K562 (cell line): ENCODE results near the gene TMEM107. TPM values are rescaled to one million over a fixed set of nuclear protein-coding genes. Genes with fewer than 3 reads are reported as not detected.

Experiments used
- ARID2 ChIP-seq: fragments of 450-650 bp; IDR thresholded peaks from 2 replicates; pipeline ENCODE4 v1.6.1; 2017; ENCODE audit warnings: antibody characterized with exemption, mild to moderate bottlenecking
- CCNT2 ChIP-seq: IDR thresholded peaks from 2 replicates; pipeline ENCODE4 v1.6.1; 2011; ENCODE audit warnings: borderline replicate concordance, low read depth, mild to moderate bottlenecking, moderate library complexity, mixed read lengths, low read length; ENCODE audit not compliant: insufficient read length; ENCODE audit errors: extremely low read depth
- CHD1 ChIP-seq: fragments of 200-600 bp; sonication (generic); IDR thresholded peaks from one replicate; pipeline ENCODE4 v1.6.1; 2012; ENCODE audit warnings: mild to moderate bottlenecking, moderate library complexity, low read length, inconsistent platforms
- CTBP1 ChIP-seq: fragments of 450-650 bp; IDR thresholded peaks from 2 replicates; pipeline ENCODE4 v1.6.1; 2016; ENCODE audit warnings: borderline replicate concordance
- PHB ChIP-seq: fragments of 250-450 bp; sonication (Bioruptor Pico); IDR thresholded peaks from 2 replicates; pipeline ENCODE4 v1.5.0; 2021
- PML ChIP-seq: IDR thresholded peaks from 2 replicates; pipeline ENCODE4 v1.6.1; 2012; ENCODE audit warnings: low read length, inconsistent platforms
- SIN3A ChIP-seq, 2 experiments: fragments of 150-350 bp in 1 of 2; IDR thresholded peaks; 2 replicates each; pipeline ENCODE4 v1.6.1; 2011 to 2016; ENCODE audit warnings: borderline replicate concordance in 2 of 2, low read depth in 2 of 2, low read length in 2 of 2, mild to moderate bottlenecking in 2 of 2, moderate library complexity in 2 of 2; ENCODE audit not compliant: control insufficient read depth in 1 of 2
- SRF ChIP-seq, 2 experiments: fragments of 250-450, 450-650 bp in 1 of 2; sonication (Bioruptor Pico) in 1 of 2; sonication (generic) in 1 of 2; formaldehyde crosslinking; IDR thresholded peaks; 2 replicates each; pipeline versions ENCODE4 v1.5.0 to v1.5.1; 2020 to 2022; ENCODE audit warnings: mild to moderate bottlenecking in 1 of 2, missing genetic modification reagents in 1 of 2
- ZNF3 ChIP-seq: fragments of 250-450 bp; sonication (Bioruptor Pico); IDR thresholded peaks from 2 replicates; pipeline ENCODE4 v1.5.0; 2021; ENCODE audit warnings: mild to moderate bottlenecking, moderate library complexity
- ZNF561 ChIP-seq: fragments of 450-650 bp; formaldehyde crosslinking; conservative IDR thresholded peaks from 2 replicates; pipeline ENCODE4 v1.4.0; 2020; ENCODE audit warnings: mild to moderate bottlenecking, moderate library complexity
- ZNF76 ChIP-seq: fragments of 250-450 bp; sonication (Bioruptor Pico); IDR thresholded peaks from 2 replicates; pipeline ENCODE4 v1.4.0; 2020; ENCODE audit warnings: mild to moderate bottlenecking, moderate library complexity, borderline replicate concordance
- polyA plus RNA-seq, 8 experiments: library from polyadenylated mRNA; depleted of rRNA in 4 of 8; stranded (reverse) in 5 of 8; unstranded in 3 of 8; fragments of >200 nt; fragmentation: Nextera tagmentation in 2 of 8; fragmentation: Illumina TruSeq in 1 of 8; extraction: Ambion mirVana in 2 of 8; extraction: Trizol in 1 of 8; gene quantifications; 2 replicates each; pipeline versions ENCODE4 v1.2.1 to v1.2.3, GENCODE V29; 2011 to 2014; ENCODE audit warnings: inconsistent platforms in 1 of 8, missing spikeins in 1 of 8
- total RNA-seq, 7 experiments: library from RNA; depleted of rRNA in 6 of 7; stranded (reverse); fragments of >200 nt in 6 of 7; fragmentation: Illumina TruSeq in 2 of 7; extraction: Trizol in 2 of 7; gene quantifications; 2 replicates each; pipeline versions ENCODE4 v1.2.1 to v1.2.3, GENCODE V29; 2011 to 2021; ENCODE audit warnings: low replicate concordance in 1 of 7
- TF ChIP-seq, protein P1 (sequence below): sonication (generic); formaldehyde crosslinking; IDR thresholded peaks from 2 replicates; pipeline ENCODE4 v1.8.0; 2023; ENCODE audit warnings: mild to moderate bottlenecking, missing genetic modification reagents
- TF ChIP-seq, protein P2 (sequence below): fragments of 250-450 bp; sonication (Bioruptor Pico); IDR thresholded peaks from 2 replicates; pipeline ENCODE4 v1.4.0; 2020; ENCODE audit warnings: borderline replicate concordance
- TF ChIP-seq, protein P3 (sequence below): sonication (generic); formaldehyde crosslinking; IDR thresholded peaks from 2 replicates; pipeline ENCODE4 v1.8.0; 2022; ENCODE audit warnings: mild to moderate bottlenecking, low read depth, missing genetic modification reagents
- TF ChIP-seq, protein P4 (sequence below): fragments of 450-650 bp; IDR thresholded peaks from 2 replicates; pipeline ENCODE4 v1.6.1; 2016; ENCODE audit warnings: low read depth

TMEM107 gene
- total and polyA plus RNA-seq, 9 of the 15 experiments (the other 6 are each of a cell fraction or from before 2014, with no cell fraction given): 7.1 to 26.2 (median 16.9) TPM

DNA sequence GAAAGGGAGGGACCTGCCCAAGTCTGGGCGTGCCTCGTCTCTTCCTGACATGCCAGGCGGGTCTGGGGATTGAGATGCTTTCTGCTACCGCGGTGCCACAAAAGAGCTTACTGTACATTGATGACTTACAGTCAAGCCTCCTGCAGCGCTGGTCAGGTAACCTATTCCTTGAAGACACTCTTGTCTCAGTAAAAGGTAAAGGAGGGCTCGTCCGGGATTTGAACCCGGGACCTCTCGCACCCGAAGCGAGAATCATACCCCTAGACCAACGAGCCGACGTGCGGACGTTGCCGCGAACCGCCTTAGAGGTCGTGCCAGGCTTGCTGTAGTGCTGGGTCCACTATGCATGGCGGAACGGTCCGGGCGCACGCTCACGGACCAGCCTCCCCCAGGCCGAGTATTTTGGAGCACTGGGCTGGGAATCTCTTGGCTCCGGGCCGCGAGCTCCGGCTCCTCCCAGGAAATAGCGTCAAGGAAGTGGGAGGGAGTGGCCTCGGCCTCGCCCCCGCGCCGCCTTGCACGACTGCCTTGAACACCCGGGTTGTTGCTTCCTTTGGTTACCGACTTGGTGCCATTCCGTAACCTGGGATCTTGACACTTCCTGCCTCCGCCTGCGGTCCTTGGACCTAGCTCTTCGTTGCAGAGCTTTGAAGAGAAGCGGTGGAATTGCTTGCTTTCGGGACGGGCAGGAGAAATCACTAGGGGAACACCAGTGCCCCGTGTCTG is 46.6 kb upstream of the TMEM107 start (continued):
- TF ChIP-seq SIN3A (IDR thresholded peaks at IDR 0.05; ENCODE audit: borderline replicate concordance in 2 of 2, control insufficient read depth in 1 of 2, low read depth in 2 of 2, low read length in 2 of 2) (no peak), ARID2 (no peak), ZNF76 (no peak; the same call in 1 of the 2 replicates), CHD1 (peak; percentile 66), SRF (CRISPR knock-in tag; IDR thresholded peaks at IDR 0.05) (no peak), CCNT2 (no peak), PHB (CRISPR knock-in tag) (no peak), CTBP1 (peak; percentile 14; the same call in 1 of the 2 replicates), ZNF561 (CRISPR knock-in tag) (no peak), ZNF3 (CRISPR knock-in tag) (no peak), PML (0 out of 2 replicates have a peak, but pooled peaks have one; percentile 20)
- TF ChIP-seq, protein P1, sequence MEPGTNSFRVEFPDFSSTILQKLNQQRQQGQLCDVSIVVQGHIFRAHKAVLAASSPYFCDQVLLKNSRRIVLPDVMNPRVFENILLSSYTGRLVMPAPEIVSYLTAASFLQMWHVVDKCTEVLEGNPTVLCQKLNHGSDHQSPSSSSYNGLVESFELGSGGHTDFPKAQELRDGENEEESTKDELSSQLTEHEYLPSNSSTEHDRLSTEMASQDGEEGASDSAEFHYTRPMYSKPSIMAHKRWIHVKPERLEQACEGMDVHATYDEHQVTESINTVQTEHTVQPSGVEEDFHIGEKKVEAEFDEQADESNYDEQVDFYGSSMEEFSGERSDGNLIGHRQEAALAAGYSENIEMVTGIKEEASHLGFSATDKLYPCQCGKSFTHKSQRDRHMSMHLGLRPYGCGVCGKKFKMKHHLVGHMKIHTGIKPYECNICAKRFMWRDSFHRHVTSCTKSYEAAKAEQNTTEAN (CRISPR knock-in tag): peak; percentile 82; the same call in 1 of the 2 replicates
- TF ChIP-seq, protein P2, sequence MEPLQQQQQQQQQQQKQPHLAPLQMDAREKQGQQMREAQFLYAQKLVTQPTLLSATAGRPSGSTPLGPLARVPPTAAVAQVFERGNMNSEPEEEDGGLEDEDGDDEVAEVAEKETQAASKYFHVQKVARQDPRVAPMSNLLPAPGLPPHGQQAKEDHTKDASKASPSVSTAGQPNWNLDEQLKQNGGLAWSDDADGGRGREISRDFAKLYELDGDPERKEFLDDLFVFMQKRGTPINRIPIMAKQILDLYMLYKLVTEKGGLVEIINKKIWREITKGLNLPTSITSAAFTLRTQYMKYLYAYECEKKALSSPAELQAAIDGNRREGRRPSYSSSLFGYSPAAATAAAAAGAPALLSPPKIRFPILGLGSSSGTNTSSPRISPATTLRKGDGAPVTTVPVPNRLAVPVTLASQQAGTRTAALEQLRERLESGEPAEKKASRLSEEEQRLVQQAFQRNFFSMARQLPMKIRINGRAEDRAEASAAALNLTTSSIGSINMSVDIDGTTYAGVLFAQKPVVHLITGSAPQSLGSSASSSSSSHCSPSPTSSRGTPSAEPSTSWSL (CRISPR knock-in tag): no peak
- TF ChIP-seq, protein P3, sequence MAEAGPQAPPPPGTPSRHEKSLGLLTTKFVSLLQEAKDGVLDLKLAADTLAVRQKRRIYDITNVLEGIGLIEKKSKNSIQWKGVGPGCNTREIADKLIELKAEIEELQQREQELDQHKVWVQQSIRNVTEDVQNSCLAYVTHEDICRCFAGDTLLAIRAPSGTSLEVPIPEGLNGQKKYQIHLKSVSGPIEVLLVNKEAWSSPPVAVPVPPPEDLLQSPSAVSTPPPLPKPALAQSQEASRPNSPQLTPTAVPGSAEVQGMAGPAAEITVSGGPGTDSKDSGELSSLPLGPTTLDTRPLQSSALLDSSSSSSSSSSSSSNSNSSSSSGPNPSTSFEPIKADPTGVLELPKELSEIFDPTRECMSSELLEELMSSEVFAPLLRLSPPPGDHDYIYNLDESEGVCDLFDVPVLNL (CRISPR knock-in tag): no peak
- TF ChIP-seq, protein P4, sequence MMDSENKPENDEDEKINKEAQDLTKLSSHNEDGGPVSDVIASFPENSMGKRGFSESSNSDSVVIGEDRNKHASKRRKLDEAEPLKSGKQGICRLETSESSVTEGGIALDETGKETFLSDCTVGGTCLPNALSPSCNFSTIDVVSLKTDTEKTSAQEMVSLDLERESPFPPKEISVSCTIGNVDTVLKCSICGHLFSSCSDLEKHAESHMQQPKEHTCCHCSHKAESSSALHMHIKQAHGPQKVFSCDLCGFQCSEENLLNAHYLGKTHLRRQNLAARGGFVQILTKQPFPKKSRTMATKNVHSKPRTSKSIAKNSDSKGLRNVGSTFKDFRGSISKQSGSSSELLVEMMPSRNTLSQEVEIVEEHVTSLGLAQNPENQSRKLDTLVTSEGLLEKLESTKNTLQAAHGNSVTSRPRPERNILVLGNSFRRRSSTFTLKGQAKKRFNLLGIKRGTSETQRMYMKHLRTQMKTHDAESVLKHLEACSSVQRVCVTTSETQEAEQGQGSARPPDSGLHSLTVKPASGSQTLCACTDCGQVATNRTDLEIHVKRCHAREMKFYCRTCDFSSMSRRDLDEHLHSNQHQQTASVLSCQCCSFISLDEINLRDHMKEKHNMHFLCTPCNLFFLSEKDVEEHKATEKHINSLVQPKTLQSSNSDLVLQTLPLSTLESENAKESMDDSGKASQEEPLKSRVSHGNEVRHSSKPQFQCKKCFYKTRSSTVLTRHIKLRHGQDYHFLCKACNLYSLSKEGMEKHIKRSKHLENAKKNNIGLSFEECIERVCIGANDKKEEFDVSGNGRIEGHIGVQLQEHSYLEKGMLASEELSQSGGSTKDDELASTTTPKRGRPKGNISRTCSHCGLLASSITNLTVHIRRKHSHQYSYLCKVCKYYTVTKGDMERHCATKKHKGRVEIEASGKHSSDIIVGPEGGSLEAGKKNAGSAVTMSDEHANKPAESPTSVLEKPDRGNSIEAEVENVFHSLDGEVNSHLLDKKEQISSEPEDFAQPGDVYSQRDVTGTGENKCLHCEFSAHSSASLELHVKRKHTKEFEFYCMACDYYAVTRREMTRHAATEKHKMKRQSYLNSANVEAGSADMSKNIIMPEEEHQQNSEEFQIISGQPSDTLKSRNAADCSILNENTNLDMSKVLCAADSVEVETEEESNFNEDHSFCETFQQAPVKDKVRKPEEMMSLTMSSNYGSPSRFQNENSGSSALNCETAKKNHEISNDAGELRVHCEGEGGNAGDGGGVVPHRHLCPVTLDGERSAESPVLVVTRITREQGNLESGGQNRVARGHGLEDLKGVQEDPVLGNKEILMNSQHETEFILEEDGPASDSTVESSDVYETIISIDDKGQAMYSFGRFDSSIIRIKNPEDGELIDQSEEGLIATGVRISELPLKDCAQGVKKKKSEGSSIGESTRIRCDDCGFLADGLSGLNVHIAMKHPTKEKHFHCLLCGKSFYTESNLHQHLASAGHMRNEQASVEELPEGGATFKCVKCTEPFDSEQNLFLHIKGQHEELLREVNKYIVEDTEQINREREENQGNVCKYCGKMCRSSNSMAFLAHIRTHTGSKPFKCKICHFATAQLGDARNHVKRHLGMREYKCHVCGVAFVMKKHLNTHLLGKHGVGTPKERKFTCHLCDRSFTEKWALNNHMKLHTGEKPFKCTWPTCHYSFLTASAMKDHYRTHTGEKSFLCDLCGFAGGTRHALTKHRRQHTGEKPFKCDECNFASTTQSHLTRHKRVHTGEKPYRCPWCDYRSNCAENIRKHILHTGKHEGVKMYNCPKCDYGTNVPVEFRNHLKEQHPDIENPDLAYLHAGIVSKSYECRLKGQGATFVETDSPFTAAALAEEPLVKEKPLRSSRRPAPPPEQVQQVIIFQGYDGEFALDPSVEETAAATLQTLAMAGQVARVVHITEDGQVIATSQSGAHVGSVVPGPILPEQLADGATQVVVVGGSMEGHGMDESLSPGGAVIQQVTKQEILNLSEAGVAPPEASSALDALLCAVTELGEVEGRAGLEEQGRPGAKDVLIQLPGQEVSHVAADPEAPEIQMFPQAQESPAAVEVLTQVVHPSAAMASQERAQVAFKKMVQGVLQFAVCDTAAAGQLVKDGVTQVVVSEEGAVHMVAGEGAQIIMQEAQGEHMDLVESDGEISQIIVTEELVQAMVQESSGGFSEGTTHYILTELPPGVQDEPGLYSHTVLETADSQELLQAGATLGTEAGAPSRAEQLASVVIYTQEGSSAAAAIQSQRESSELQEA: peak; percentile 64
